Ishikawa (cell line): ENCODE results near the gene SYCE1L.

ENCODE experiments used
- CEBPB ChIP-seq: IDR thresholded peaks from 2 replicates; pipeline ENCODE4 v1.6.1; 2012
- CREB1 ChIP-seq: IDR thresholded peaks from 2 replicates; pipeline ENCODE4 v1.6.1; 2012; ENCODE audit warnings: low read depth
- EGR1 ChIP-seq: IDR thresholded peaks from 2 replicates; pipeline ENCODE4 v1.6.1; 2012
- EP300 ChIP-seq: IDR thresholded peaks from 2 replicates; pipeline ENCODE4 v1.6.1; 2012; ENCODE audit warnings: borderline replicate concordance
- FOXM1 ChIP-seq: IDR thresholded peaks from 2 replicates; pipeline ENCODE4 v1.6.1; 2012; ENCODE audit warnings: low read depth, borderline replicate concordance
- MAX ChIP-seq: IDR thresholded peaks from 2 replicates; pipeline ENCODE4 v1.6.1; 2012
- NFIC ChIP-seq: IDR thresholded peaks from 2 replicates; pipeline ENCODE4 v1.6.1; 2012
- RAD21 ChIP-seq: IDR thresholded peaks from 2 replicates; pipeline ENCODE4 v1.6.1; 2012; ENCODE audit warnings: low read depth
- REST ChIP-seq: IDR thresholded peaks from 2 replicates; pipeline ENCODE4 v1.6.1; 2012; ENCODE audit warnings: low read depth, mild to moderate bottlenecking
- TAF1 ChIP-seq: IDR thresholded peaks from 2 replicates; pipeline ENCODE4 v1.6.1; 2012; ENCODE audit warnings: low read depth, mild to moderate bottlenecking
- TCF12 ChIP-seq: IDR thresholded peaks from 2 replicates; pipeline ENCODE4 v1.6.1; 2012; ENCODE audit warnings: low read depth
- TEAD4 ChIP-seq: IDR thresholded peaks from 2 replicates; pipeline ENCODE4 v1.6.1; 2012
- USF1 ChIP-seq: IDR thresholded peaks from 2 replicates; pipeline ENCODE4 v1.6.1; 2012
- YY1 ChIP-seq: IDR thresholded peaks from 2 replicates; pipeline ENCODE4 v1.6.1; 2012; ENCODE audit warnings: low read depth
- ZBTB7A ChIP-seq: IDR thresholded peaks from 2 replicates; pipeline ENCODE4 v1.6.1; 2012; ENCODE audit warnings: low read depth

SYCE1L gene

GRCh38 chr16:77214411-77215138 lies 15.4 kb downstream of the SYCE1L start:
- TF ChIP-seq ZBTB7A (no peak), EGR1 (no peak), YY1 (no peak), EP300 (no peak)

GRCh38 chr16:77219437-77219836 lies 20.2 kb downstream of the SYCE1L start:
- no peak for TF ChIP-seq FOXM1
- no peak for TF ChIP-seq RAD21
- TF ChIP-seq ZBTB7A: no peak
- TF ChIP-seq CEBPB: no peak
- no peak for TF ChIP-seq USF1
- TF ChIP-seq REST: no peak
- no peak for TF ChIP-seq EP300

GRCh38 chr16:77220427-77220826 lies 21.2 kb downstream of the SYCE1L start:
- no peak for TF ChIP-seq RAD21
- no peak for TF ChIP-seq USF1
- no peak for TF ChIP-seq TAF1
- TF ChIP-seq ZBTB7A: no peak
- no peak for TF ChIP-seq CEBPB
- TF ChIP-seq TCF12: no peak
- no peak for TF ChIP-seq YY1
- no peak for TF ChIP-seq EP300
- TF ChIP-seq CREB1: no peak
- TF ChIP-seq REST: no peak
- no peak for TF ChIP-seq TEAD4
- no peak for TF ChIP-seq EGR1
- TF ChIP-seq FOXM1: no peak
- no peak for TF ChIP-seq NFIC
- no peak for TF ChIP-seq MAX

GRCh38 chr16:77221482-77221881 lies 22.3 kb downstream of the SYCE1L start:
- TF ChIP-seq TEAD4: no peak
- no peak for TF ChIP-seq FOXM1
- TF ChIP-seq TAF1: no peak
- no peak for TF ChIP-seq EP300
- TF ChIP-seq REST: no peak
- TF ChIP-seq RAD21: no peak
- no peak for TF ChIP-seq CREB1
- no peak for TF ChIP-seq YY1
- no peak for TF ChIP-seq NFIC
- TF ChIP-seq TCF12: no peak
- no peak for TF ChIP-seq CEBPB
- TF ChIP-seq USF1: no peak
- TF ChIP-seq EGR1: no peak
- no peak for TF ChIP-seq ZBTB7A
- TF ChIP-seq MAX: no peak
